GM12878 (cell line): ENCODE measurements around the gene PCDHGA1. TPM values are rescaled to one million over a fixed set of nuclear protein-coding genes. Genes with fewer than 3 reads are reported as not detected.

Experiments
- ATAC-seq: fragments of 200-7000 bp; cut with Tn5 transposase; 3 replicates; pipeline ENCODE4 v1.9.1; 2020; ENCODE audit warnings: mild to moderate bottlenecking, moderate library complexity
- BruUV-seq: library from RNA; stranded (reverse); fragments of 400-500 nt; replicated peaks from 2 replicates; lab custom pipeline; 2021; lab: Mats Ljungman, UMichigan
- CTCF ChIA-PET: fragments of 300-600 bp; sonication (Branson Sonifier 250); formaldehyde crosslinking; extraction: SDS; loops from one replicate; lab custom pipeline; 2021; ENCODE audit warnings: inconsistent platforms; lab: Yijun Ruan, JAX
- POLR2A ChIA-PET: fragments of 350-600 bp; formaldehyde crosslinking; extraction: SDS; loops from one replicate; lab custom pipeline; 2021; ENCODE audit warnings: inconsistent platforms; lab: Charles Lee
- RAD21 ChIA-PET: fragments of 300-600 bp; sonication (Branson Sonifier 250); formaldehyde crosslinking; loops from one replicate; lab custom pipeline; 2023; ENCODE audit warnings: antibody characterized with exemption; ENCODE audit not compliant: unreplicated experiment; lab: Charles Lee
- SMC1A ChIA-PET: fragments of 300-600 bp; sonication (Branson Sonifier 250); formaldehyde crosslinking; loops from one replicate; lab custom pipeline; 2023; ENCODE audit not compliant: unreplicated experiment, uncharacterized antibody; lab: Charles Lee
- DNase-seq: peaks from one replicate; pipeline ENCODE4 v3.0.0-alpha.2; 2011; ENCODE audit warnings: low read depth, low spot score
- FAIRE-seq: peaks from 3 replicates; lab custom pipeline; 2011; peaks lifted over from hg19 to GRCh38; lab: Jason Lieb, UNC
- H2AFZ ChIP-seq: 2 replicates; pipeline ENCODE4 v1.6.0; 2011; ENCODE audit warnings: low read depth, low read length, control low read depth; ENCODE audit not compliant: control insufficient read depth
- H3K27ac ChIP-seq: 2 replicates; pipeline ENCODE4 v1.5.1; 2011; ENCODE audit warnings: control low read depth; ENCODE audit not compliant: control insufficient read depth, insufficient read depth
- H3K27me3 ChIP-seq, 2 experiments: replicated peaks in 1 of 2; 2 replicates each; pipeline versions ENCODE4 v1.6.0 to v1.6.1; 2011; ENCODE audit warnings: low read length in 1 of 2; ENCODE audit not compliant: control insufficient read depth in 2 of 2, insufficient read depth in 2 of 2
- H3K36me3 ChIP-seq, 2 experiments: 2 replicates each; pipeline ENCODE4 v1.5.1; 2011; ENCODE audit warnings: low read length in 1 of 2; ENCODE audit not compliant: control insufficient read depth in 2 of 2, insufficient read depth in 2 of 2
- H3K4me1 ChIP-seq: 2 replicates; pipeline ENCODE4 v1.6.1; 2011; ENCODE audit warnings: mild to moderate bottlenecking, low read length, moderate library complexity, mixed read lengths; ENCODE audit not compliant: control insufficient read depth, insufficient read depth
- H3K4me2 ChIP-seq: 2 replicates; pipeline ENCODE4 v1.6.0; 2011; ENCODE audit warnings: control low read depth; ENCODE audit not compliant: control insufficient read depth, insufficient read depth
- H3K4me3 ChIP-seq: fragments of 200-600 bp; sonication (generic); 2 replicates; pipeline ENCODE4 v1.5.1; 2016
- H3K79me2 ChIP-seq: 2 replicates; pipeline ENCODE4 v1.6.0; 2011; ENCODE audit warnings: low read length; ENCODE audit not compliant: control insufficient read depth, insufficient read depth
- H3K9ac ChIP-seq: 2 replicates; pipeline ENCODE4 v1.8.0; 2011; ENCODE audit warnings: low read length, control low read depth, mixed read lengths; ENCODE audit not compliant: control insufficient read depth, insufficient read depth
- H3K9me3 ChIP-seq: replicated peaks from 3 replicates; pipeline ENCODE4 v1.5.1; 2011; ENCODE audit warnings: mild to moderate bottlenecking, low read length; ENCODE audit not compliant: control insufficient read depth, insufficient read depth
- H4K20me1 ChIP-seq: 2 replicates; pipeline ENCODE4 v1.6.0; 2011; ENCODE audit not compliant: control insufficient read depth, insufficient read depth
- DPF2 ChIP-seq: fragments of 450-650 bp; IDR thresholded peaks from 2 replicates; pipeline ENCODE4 v1.6.1; 2017; ENCODE audit warnings: mild to moderate bottlenecking
- EP300 ChIP-seq, 2 experiments: fragments of 150-350 bp in 1 of 2; IDR thresholded peaks; 2 replicates each; pipeline ENCODE4 v1.6.1; 2011 to 2012; ENCODE audit warnings: low read depth in 2 of 2, low read length in 2 of 2, borderline replicate concordance in 1 of 2, improper control_type of control experiment in 1 of 2, inconsistent platforms in 1 of 2; ENCODE audit not compliant: control insufficient read depth in 1 of 2
- HCFC1 ChIP-seq: fragments of 150-350 bp; IDR thresholded peaks from 2 replicates; pipeline ENCODE4 v1.6.1; 2014; ENCODE audit warnings: low read length
- HDAC2 ChIP-seq: fragments of 200-600 bp; sonication (generic); IDR thresholded peaks from 2 replicates; pipeline ENCODE4 v1.6.1; 2017
- HDGF ChIP-seq: fragments of 450-650 bp; IDR thresholded peaks from 2 replicates; pipeline ENCODE4 v1.6.1; 2016; ENCODE audit warnings: antibody characterized with exemption
- MEF2A ChIP-seq: IDR thresholded peaks from 2 replicates; pipeline ENCODE4 v1.6.1; 2011; ENCODE audit warnings: low read depth, mild to moderate bottlenecking, low read length, moderate library complexity; ENCODE audit not compliant: insufficient read depth
- RAD21 ChIP-seq: IDR thresholded peaks from 2 replicates; pipeline ENCODE4 v1.6.1; 2011; ENCODE audit warnings: mild to moderate bottlenecking, low read depth, low read length, moderate library complexity; ENCODE audit not compliant: insufficient read depth
- RB1 ChIP-seq: fragments of 450-650 bp; formaldehyde crosslinking; IDR thresholded peaks from 2 replicates; pipeline ENCODE4 v1.6.1; 2017; ENCODE audit warnings: mild to moderate bottlenecking, borderline replicate concordance
- SMAD1 ChIP-seq: fragments of 450-650 bp; IDR thresholded peaks from 2 replicates; pipeline ENCODE4 v1.6.1; 2018; ENCODE audit warnings: mild to moderate bottlenecking, low read depth; ENCODE audit not compliant: partially characterized antibody
- SPI1 ChIP-seq: IDR thresholded peaks from 2 replicates; pipeline ENCODE4 v1.6.1; 2011; ENCODE audit warnings: low read depth, mild to moderate bottlenecking, low read length, moderate library complexity, borderline replicate concordance; ENCODE audit not compliant: insufficient read depth
- WGBS: methylation state at CpG from one replicate; pipeline ENCODE4 v1.1.6; 2016; ENCODE audit warnings: low lambda C conversion rate; ENCODE audit not compliant: insufficient replicate concordance, insufficient coverage; ENCODE audit errors: missing lambda C conversion rate; 5-methylcytosine and 5-hydroxymethylcytosine counted together
- in situ Hi-C: fragments of 300-500 bp; cut with MboI; formaldehyde crosslinking; loops from 9 replicates; pipeline ENCODE4 v1.14.3; 2018; ENCODE audit warnings: mixed read lengths
- intact Hi-C: fragments of 100-400 bp; cut with micrococcal nuclease; formaldehyde crosslinking; loops from one replicate; pipeline ENCODE4 v1.14.2; 2022; ENCODE audit not compliant: unreplicated experiment
- polyA plus RNA-seq, 11 experiments: library from polyadenylated mRNA; depleted of rRNA in 4 of 11; unstranded in 6 of 11; stranded (reverse) in 5 of 11; fragments of >200 nt; fragmentation: Nextera tagmentation in 4 of 11; fragmentation: Illumina TruSeq in 1 of 11; extraction: Ambion mirVana in 4 of 11; extraction: Trizol in 1 of 11; gene quantifications; 1 replicate in 1 of 11; 2 replicates in 10 of 11; pipeline versions ENCODE4 v1.2.1 to v1.2.3, GENCODE V29; 2011 to 2016; ENCODE audit warnings: inconsistent platforms in 2 of 11, missing spikeins in 2 of 11, low read depth in 1 of 11
- total RNA-seq, 4 experiments: library from RNA; depleted of rRNA in 3 of 4; stranded (reverse); fragments of >200 nt in 3 of 4; fragmentation: Illumina TruSeq in 1 of 4; extraction: Trizol in 1 of 4; gene quantifications; 2 replicates each; pipeline versions ENCODE4 v1.2.1 to v1.2.3, GENCODE V29; 2013 to 2021
- TF ChIP-seq, protein P1 (sequence below), 3 experiments: IDR thresholded peaks in 2 of 3; conservative IDR thresholded peaks in 1 of 3; 2 replicates each; pipeline ENCODE4 v1.5.1; 2011; ENCODE audit warnings: low read depth in 3 of 3, low read length in 3 of 3, mild to moderate bottlenecking in 3 of 3, control low read depth in 2 of 3, moderate library complexity in 2 of 3, inconsistent platforms in 1 of 3, mixed read lengths in 1 of 3; ENCODE audit not compliant: control insufficient read depth in 2 of 3, insufficient read depth in 1 of 3; ENCODE audit errors: extremely low read depth in 1 of 3
- TF ChIP-seq, protein P2 (sequence below): IDR thresholded peaks from 2 replicates; pipeline ENCODE4 v1.6.1; 2011; ENCODE audit warnings: low read depth, low read length, improper control_type of control experiment, borderline replicate concordance

Gene PCDHGA1
- total and polyA plus RNA-seq, 10 of the 15 experiments (the other 5 are each of a cell fraction or from before 2014, with no cell fraction given) = 0.02 to 0.51 (median 0.19) TPM; not detected in 3

DNA sequence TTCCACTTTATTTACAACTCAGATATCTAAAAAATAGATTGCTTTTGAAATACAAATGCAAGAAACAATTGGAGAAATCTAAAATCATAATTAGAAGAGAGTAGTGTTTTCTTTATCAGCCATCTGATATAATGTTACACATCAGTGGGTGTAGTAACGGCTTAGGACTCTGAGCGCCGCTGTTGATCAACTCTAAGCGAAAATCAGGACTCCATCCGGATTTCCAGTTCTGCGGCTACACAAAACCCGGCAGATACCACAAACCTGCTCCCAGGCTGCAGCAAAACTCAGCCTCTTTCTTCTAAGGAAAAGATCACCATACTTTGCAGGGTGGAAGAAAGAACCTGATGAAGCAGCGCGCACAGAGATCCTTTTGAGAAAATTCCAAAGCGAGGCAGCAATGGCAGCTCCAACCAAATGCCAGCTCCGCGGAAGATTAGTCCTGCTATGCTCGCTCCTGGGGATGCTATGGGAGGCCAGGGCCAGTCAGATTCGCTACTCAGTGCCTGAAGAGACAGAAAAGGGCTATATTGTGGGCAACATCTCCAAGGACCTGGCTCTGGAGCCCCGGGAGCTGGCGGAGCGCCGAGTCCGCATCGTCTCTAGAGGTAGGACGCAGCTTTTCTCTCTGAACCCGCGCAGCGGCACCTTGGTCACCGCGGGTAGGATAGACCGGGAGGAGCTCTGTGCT, 72.4 kb downstream of the PCDHGA1 start, which contains the start of gene PCDHGA9:
PCDHGA9 (plus strand) TSS at position 226 of the 691 bp plus-strand sequence; CDS start at position 401, 175 bp downstream.
- H2AFZ ChIP-seq = no peak within 1 kb of the TSS
- no peak within 1 kb of the TSS for H3K9ac ChIP-seq
- ChIA-PET RAD21 (no interaction called here), POLR2A (no interaction called here), SMC1A (interaction anchor here (1.4 kb wide), 1 partner anchor 10 kb away, joined by 4 read pairs; the partner anchor contains the start of gene PCDHGA10), CTCF (interaction anchor here (0.9 to 1.7 kb wide), 3 partner anchors 10 to 161 kb away, joined by 3 to 8 read pairs (median 3); partner anchors contain the start of gene PCDHGA10)
- ATAC-seq = peak; percentile 45; the same call in 2 of the 3 replicates
- H3K27ac ChIP-seq = no peak within 1 kb of the TSS
- no peaks in the 10 kb centered on the region for H4K20me1 ChIP-seq
- no peak for TF ChIP-seq MEF2A
- TF ChIP-seq RAD21 = 0 out of 2 replicates have a peak, but pooled peaks have one; percentile 13
- TF ChIP-seq DPF2 = no peak
- TF ChIP-seq HCFC1 = no peak
- no peak for TF ChIP-seq SPI1
- TF ChIP-seq, protein P1, sequence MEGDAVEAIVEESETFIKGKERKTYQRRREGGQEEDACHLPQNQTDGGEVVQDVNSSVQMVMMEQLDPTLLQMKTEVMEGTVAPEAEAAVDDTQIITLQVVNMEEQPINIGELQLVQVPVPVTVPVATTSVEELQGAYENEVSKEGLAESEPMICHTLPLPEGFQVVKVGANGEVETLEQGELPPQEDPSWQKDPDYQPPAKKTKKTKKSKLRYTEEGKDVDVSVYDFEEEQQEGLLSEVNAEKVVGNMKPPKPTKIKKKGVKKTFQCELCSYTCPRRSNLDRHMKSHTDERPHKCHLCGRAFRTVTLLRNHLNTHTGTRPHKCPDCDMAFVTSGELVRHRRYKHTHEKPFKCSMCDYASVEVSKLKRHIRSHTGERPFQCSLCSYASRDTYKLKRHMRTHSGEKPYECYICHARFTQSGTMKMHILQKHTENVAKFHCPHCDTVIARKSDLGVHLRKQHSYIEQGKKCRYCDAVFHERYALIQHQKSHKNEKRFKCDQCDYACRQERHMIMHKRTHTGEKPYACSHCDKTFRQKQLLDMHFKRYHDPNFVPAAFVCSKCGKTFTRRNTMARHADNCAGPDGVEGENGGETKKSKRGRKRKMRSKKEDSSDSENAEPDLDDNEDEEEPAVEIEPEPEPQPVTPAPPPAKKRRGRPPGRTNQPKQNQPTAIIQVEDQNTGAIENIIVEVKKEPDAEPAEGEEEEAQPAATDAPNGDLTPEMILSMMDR (IDR thresholded peaks at IDR 0.05 in 2 of 3, conservative IDR thresholded peaks at IDR 0.05 in 1 of 3; ENCODE audit: control insufficient read depth in 2 of 3, extremely low read depth in 1 of 3, insufficient read depth in 1 of 3, low read depth in 3 of 3, low read length in 3 of 3) = peak in 2 of 3 experiments; percentile 28 to 35; a peak in 2 of 6 replicates
- no peak for TF ChIP-seq RB1
- TF ChIP-seq HDAC2 = no peak
- TF ChIP-seq, protein P2, sequence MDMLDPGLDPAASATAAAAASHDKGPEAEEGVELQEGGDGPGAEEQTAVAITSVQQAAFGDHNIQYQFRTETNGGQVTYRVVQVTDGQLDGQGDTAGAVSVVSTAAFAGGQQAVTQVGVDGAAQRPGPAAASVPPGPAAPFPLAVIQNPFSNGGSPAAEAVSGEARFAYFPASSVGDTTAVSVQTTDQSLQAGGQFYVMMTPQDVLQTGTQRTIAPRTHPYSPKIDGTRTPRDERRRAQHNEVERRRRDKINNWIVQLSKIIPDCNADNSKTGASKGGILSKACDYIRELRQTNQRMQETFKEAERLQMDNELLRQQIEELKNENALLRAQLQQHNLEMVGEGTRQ = no peak
- no peak for TF ChIP-seq HDGF
- TF ChIP-seq EP300 (IDR thresholded peaks at IDR 0.05; ENCODE audit: borderline replicate concordance in 1 of 2, control insufficient read depth in 1 of 2, low read depth in 2 of 2, low read length in 2 of 2) = no peak
- no peak for TF ChIP-seq SMAD1
- in situ Hi-C loops (no loop called here), intact Hi-C loops (no loop called here)
- H3K27me3 ChIP-seq = no peaks in the 10 kb centered on the region
- H3K36me3 ChIP-seq = no peaks in the 10 kb centered on the region
- DNase-seq = no peak
- no TSS peak for BruUV-seq
- H3K4me3 ChIP-seq = no peak within 1 kb of the TSS
- H3K9me3 ChIP-seq = peaks cover 18% of the 10 kb centered on the region
- 54% methylated on average over 27 of the region's 27 CpGs for WGBS
- no peaks in the 10 kb centered on the region for H3K79me2 ChIP-seq
- no peaks in the 10 kb centered on the region for H3K4me1 ChIP-seq
- no peak for FAIRE-seq
- no peak within 1 kb of the TSS for H3K4me2 ChIP-seq
